ENCODE measurements around the gene CACNA1D. TPM values are rescaled to one million over a fixed set of nuclear protein-coding genes. Genes with fewer than 3 reads are reported as not detected.

Gene CACNA1D
- total RNA-seq, 4 donors from 2014 or later = 12.7 to 98.9 (median 25.0) TPM

- WGBS, 2 donors (ENCODE audit: low coverage in 1 of 2) = 92 to 100% methylated on average over 1 to 6 of the region's 6 CpGs
- intact Hi-C loops (cut with DNase I; ENCODE audit: low total_unique reads) = loop anchor here (10.0 kb wide), 1 partner anchor 72 kb away; no protein-coding TSS in a partner anchor
- Histone ChIP-seq H3K4me1 (no peaks in the 10 kb centered on the region), H3K9me3 (no peaks in the 10 kb centered on the region), H3K36me3 (no peaks in the 10 kb centered on the region), H3K27ac (no peak overlapping the region), H3K4me3 (no peak overlapping the region), H3K27me3 (no peaks in the 10 kb centered on the region)
- no peak for DNase-seq
- TF ChIP-seq EP300 (IDR thresholded peaks at IDR 0.05; ENCODE audit: low read depth) = no peak
- TF ChIP-seq, protein P1, sequence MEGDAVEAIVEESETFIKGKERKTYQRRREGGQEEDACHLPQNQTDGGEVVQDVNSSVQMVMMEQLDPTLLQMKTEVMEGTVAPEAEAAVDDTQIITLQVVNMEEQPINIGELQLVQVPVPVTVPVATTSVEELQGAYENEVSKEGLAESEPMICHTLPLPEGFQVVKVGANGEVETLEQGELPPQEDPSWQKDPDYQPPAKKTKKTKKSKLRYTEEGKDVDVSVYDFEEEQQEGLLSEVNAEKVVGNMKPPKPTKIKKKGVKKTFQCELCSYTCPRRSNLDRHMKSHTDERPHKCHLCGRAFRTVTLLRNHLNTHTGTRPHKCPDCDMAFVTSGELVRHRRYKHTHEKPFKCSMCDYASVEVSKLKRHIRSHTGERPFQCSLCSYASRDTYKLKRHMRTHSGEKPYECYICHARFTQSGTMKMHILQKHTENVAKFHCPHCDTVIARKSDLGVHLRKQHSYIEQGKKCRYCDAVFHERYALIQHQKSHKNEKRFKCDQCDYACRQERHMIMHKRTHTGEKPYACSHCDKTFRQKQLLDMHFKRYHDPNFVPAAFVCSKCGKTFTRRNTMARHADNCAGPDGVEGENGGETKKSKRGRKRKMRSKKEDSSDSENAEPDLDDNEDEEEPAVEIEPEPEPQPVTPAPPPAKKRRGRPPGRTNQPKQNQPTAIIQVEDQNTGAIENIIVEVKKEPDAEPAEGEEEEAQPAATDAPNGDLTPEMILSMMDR (IDR thresholded peaks at IDR 0.05) = no peak
- no peak for TF ChIP-seq POLR2A (IDR thresholded peaks at IDR 0.05)
- TF ChIP-seq POLR2AphosphoS5 (IDR thresholded peaks at IDR 0.05) = no peak
- in situ Hi-C loops (cut with MboI; ENCODE audit: low pct_ligation_motif_present in 1 of 4, low pct_unique_long_range_greater_than_20kb in 1 of 4, low sequenced_read_pairs in 3 of 4) = no loop called here
These were observed 108.5 kb downstream of the CACNA1D start for GRCh38 chr3:53602866-53603265.

DNA sequence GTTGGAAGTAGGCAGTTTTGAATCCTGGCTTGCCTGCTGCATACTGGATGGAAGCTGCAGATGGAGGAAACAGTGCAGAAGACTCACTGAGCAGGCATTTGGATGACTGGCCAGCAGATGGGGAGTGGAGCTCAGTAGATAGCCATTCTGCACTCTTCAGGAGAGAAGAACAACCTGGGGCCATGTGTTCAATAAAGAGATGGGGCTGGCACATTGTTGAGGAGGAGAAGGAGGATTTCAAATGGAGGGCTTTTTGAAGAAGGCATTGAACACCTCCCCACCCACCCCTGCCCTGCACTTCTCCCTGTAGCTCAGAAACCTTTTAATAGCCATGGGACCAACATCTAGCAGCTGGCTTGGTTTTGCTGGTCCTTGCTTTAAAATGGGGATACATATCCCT, 109.8 kb downstream of the CACNA1D start:
- Histone ChIP-seq H3K27ac (no peak overlapping the region), H3K36me3 (no peaks in the 10 kb centered on the region), H3K9me3 (no peaks in the 10 kb centered on the region), H3K4me3 (no peak overlapping the region), H3K4me1 (no peaks in the 10 kb centered on the region), H3K27me3 (no peaks in the 10 kb centered on the region)
- no peak for DNase-seq
- intact Hi-C loops (cut with DNase I; ENCODE audit: low total_unique reads) = loop anchor here (10.0 kb wide), 1 partner anchor 71 kb away; no protein-coding TSS in a partner anchor
- no peak for TF ChIP-seq POLR2A (IDR thresholded peaks at IDR 0.05)
- TF ChIP-seq, protein P1 (IDR thresholded peaks at IDR 0.05) = no peak
- no peak for TF ChIP-seq EP300 (IDR thresholded peaks at IDR 0.05; ENCODE audit: low read depth)
- no peak for TF ChIP-seq POLR2AphosphoS5 (IDR thresholded peaks at IDR 0.05)
- in situ Hi-C loops (cut with MboI; ENCODE audit: low pct_ligation_motif_present in 1 of 4, low pct_unique_long_range_greater_than_20kb in 1 of 4, low sequenced_read_pairs in 3 of 4) = no loop called here

GRCh38 chr3:53606793-53607192, 112.4 kb downstream of the CACNA1D start:
- H3K9me3 ChIP-seq = no peaks in the 10 kb centered on the region
- 78 to 81% methylated on average over 1 of the region's 1 CpG for WGBS, 2 donors (ENCODE audit: low coverage in 1 of 2)
- no peak overlapping the region for H3K27ac ChIP-seq
- no peaks in the 10 kb centered on the region for H3K4me1 ChIP-seq
- intact Hi-C loops (cut with DNase I; ENCODE audit: low total_unique reads) = loop anchor here (10.0 kb wide), 1 partner anchor 68 kb away; no protein-coding TSS in a partner anchor
- H3K27me3 ChIP-seq = no peaks in the 10 kb centered on the region
- no peak for DNase-seq
- H3K36me3 ChIP-seq = no peaks in the 10 kb centered on the region
- no peak for TF ChIP-seq POLR2A (IDR thresholded peaks at IDR 0.05)
- TF ChIP-seq EP300 (IDR thresholded peaks at IDR 0.05; ENCODE audit: low read depth) = no peak
- TF ChIP-seq, protein P1 (IDR thresholded peaks at IDR 0.05) = no peak
- no peak for TF ChIP-seq POLR2AphosphoS5 (IDR thresholded peaks at IDR 0.05)
- in situ Hi-C loops (cut with MboI; ENCODE audit: low pct_ligation_motif_present in 1 of 4, low pct_unique_long_range_greater_than_20kb in 1 of 4, low sequenced_read_pairs in 3 of 4) = no loop called here
- H3K4me3 ChIP-seq = no peak overlapping the region

DNA sequence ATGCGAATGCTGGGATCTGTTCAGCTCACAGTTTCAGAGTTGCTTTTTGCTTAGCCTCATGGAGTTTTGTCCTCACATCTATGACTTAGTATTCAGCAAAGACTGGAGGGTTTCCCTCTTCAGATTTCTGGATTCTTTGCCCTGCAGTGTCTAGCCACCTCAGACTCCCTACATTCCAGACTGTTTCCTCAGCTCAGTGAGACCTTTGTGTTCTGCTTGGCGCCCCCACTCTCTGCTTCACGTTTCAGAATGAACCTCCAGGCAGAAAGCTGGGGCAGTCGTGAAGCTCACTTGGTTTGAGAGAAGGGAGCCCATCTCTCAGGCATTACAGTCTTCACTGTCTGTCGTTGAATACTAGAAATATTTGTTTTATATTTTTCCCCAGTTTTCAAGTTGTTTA, 118.1 kb downstream of the CACNA1D start:
- no peaks in the 10 kb centered on the region for H3K27me3 ChIP-seq
- H3K4me3 ChIP-seq = no peak overlapping the region
- intact Hi-C loops (cut with DNase I; ENCODE audit: low total_unique reads) = no loop called here
- 69 to 89% methylated on average over 3 to 5 of the region's 5 CpGs for WGBS, 2 donors (ENCODE audit: low coverage in 1 of 2)
- H3K36me3 ChIP-seq = no peaks in the 10 kb centered on the region
- no peaks in the 10 kb centered on the region for H3K9me3 ChIP-seq
- in situ Hi-C loops (cut with MboI; ENCODE audit: low pct_ligation_motif_present in 1 of 4, low pct_unique_long_range_greater_than_20kb in 1 of 4, low sequenced_read_pairs in 3 of 4) = no loop called here
- DNase-seq = no peak
- H3K27ac ChIP-seq = no peak overlapping the region
- H3K4me1 ChIP-seq = peaks cover 0 to under 1% (median 0%) of the 10 kb centered on the region in 4 donors
- TF ChIP-seq, protein P1 (IDR thresholded peaks at IDR 0.05) = no peak
- TF ChIP-seq POLR2AphosphoS5 (IDR thresholded peaks at IDR 0.05) (no peak), POLR2A (IDR thresholded peaks at IDR 0.05) (no peak), EP300 (IDR thresholded peaks at IDR 0.05; ENCODE audit: low read depth) (no peak)
